Suprapubic skin (tissue), 4 donors: ENCODE data around the gene UPF3A.

Experiments used
- CTCF ChIP-seq, 2 donors: fragments of 200-600 bp in 1 of 2; fragments of 450-650 bp in 1 of 2; sonication (generic) in 1 of 2; IDR thresholded peaks; one replicate each; pipeline ENCODE4 v1.5.1; 2016 to 2019; ENCODE audit warnings: antibody characterized with exemption in 2 of 2, mild to moderate bottlenecking in 1 of 2, moderate library complexity in 1 of 2
- POLR2A ChIP-seq, 2 donors: fragments of 450-650 bp; IDR thresholded peaks; one replicate each; pipeline ENCODE4 v1.6.1; 2017; ENCODE audit warnings: antibody characterized with exemption in 2 of 2, mild to moderate bottlenecking in 2 of 2, moderate library complexity in 2 of 2
- POLR2AphosphoS5 ChIP-seq, 3 donors: sonication (generic); formaldehyde crosslinking; IDR thresholded peaks; one replicate each; pipeline ENCODE4 v1.6.1; 2017; ENCODE audit warnings: antibody characterized with exemption in 3 of 3

DNA sequence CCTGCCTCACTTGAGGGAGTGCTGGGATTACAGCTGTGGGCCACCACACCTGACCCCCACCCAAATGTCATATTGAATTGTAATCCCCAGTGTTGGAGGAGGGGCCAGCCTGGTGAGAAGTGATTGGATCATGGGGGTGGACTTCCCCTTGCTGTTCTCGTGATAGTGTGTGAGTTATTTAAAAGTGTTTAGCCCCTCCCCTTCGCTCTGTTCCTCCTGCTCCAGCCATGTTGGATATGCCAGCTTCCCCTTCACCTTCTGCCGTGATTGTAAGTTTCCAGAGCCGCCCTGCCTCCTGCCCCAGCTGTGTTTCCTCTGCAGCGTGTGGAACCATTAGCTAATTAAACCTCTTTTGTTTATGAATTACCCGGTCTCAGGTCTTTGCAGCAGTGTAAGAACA lies 46.6 kb downstream of the UPF3A start:
- TF ChIP-seq CTCF (IDR thresholded peaks at IDR 0.05) (no peak), POLR2AphosphoS5 (IDR thresholded peaks at IDR 0.05) (no peak), POLR2A (IDR thresholded peaks at IDR 0.05) (no peak)
